Hepatocyte (in vitro differentiated cells): ENCODE data around the gene RXRA. TPM values are rescaled to one million over a fixed set of nuclear protein-coding genes. Genes with fewer than 3 reads are reported as not detected.

Experiments
- DNase-seq: peaks from one replicate; pipeline ENCODE4 v3.0.0-alpha.2; 2016; ENCODE audit warnings: low spot score
- H2AFZ ChIP-seq: fragments of 200-600 bp; sonication (generic); 2 replicates; pipeline ENCODE4 v1.6.0; 2016; ENCODE audit warnings: antibody characterized with exemption, mild to moderate bottlenecking
- H3K27ac ChIP-seq: fragments of 200-600 bp; sonication (generic); 2 replicates; pipeline ENCODE4 v1.5.1; 2016; ENCODE audit warnings: mild to moderate bottlenecking
- H3K27me3 ChIP-seq: fragments of 200-600 bp; sonication (generic); 2 replicates; pipeline ENCODE4 v1.6.1; 2016
- H3K36me3 ChIP-seq: fragments of 200-600 bp; sonication (generic); replicated peaks from 2 replicates; pipeline ENCODE4 v1.5.1; 2016; ENCODE audit warnings: low read depth; ENCODE audit not compliant: insufficient read depth
- H3K4me1 ChIP-seq: fragments of 200-600 bp; sonication (generic); 2 replicates; pipeline ENCODE4 v1.5.1; 2016; ENCODE audit warnings: mild to moderate bottlenecking, moderate library complexity; ENCODE audit not compliant: insufficient read depth
- H3K4me2 ChIP-seq: fragments of 200-600 bp; sonication (generic); 2 replicates; pipeline ENCODE4 v1.6.0; 2016
- H3K4me3 ChIP-seq: fragments of 200-600 bp; sonication (generic); 2 replicates; pipeline ENCODE4 v1.5.1; 2016; ENCODE audit warnings: mild to moderate bottlenecking
- H3K79me2 ChIP-seq: fragments of 200-600 bp; sonication (generic); 2 replicates; pipeline ENCODE4 v1.6.0; 2017; ENCODE audit warnings: mild to moderate bottlenecking
- H3K9me2 ChIP-seq: fragments of 200-600 bp; sonication (generic); replicated peaks from 2 replicates; pipeline ENCODE4 v1.6.0; 2017; ENCODE audit warnings: mild to moderate bottlenecking; ENCODE audit not compliant: insufficient read depth
- H3K9me3 ChIP-seq: fragments of 200-600 bp; sonication (generic); 2 replicates; pipeline ENCODE4 v1.5.1; 2016; ENCODE audit warnings: low read depth, mild to moderate bottlenecking
- H4K20me1 ChIP-seq: fragments of 200-600 bp; sonication (generic); 2 replicates; pipeline ENCODE4 v1.6.0; 2016; ENCODE audit warnings: mild to moderate bottlenecking; ENCODE audit not compliant: insufficient read depth, poor library complexity, severe bottlenecking
- EZH2 ChIP-seq: fragments of 200-600 bp; sonication (generic); IDR thresholded peaks from 2 replicates; pipeline ENCODE4 v1.6.1; 2016; ENCODE audit warnings: antibody characterized with exemption, mild to moderate bottlenecking, borderline replicate concordance
- EZH2phosphoT487 ChIP-seq: fragments of 200-600 bp; sonication (generic); IDR thresholded peaks from one replicate; pipeline ENCODE4 v1.6.1; 2018; ENCODE audit warnings: antibody characterized with exemption, mild to moderate bottlenecking, low read depth, moderate library complexity; ENCODE audit not compliant: unreplicated experiment, severe bottlenecking
- WGBS: methylation state at CpG from one replicate; pipeline ENCODE4 v1.1.6; 2016; ENCODE audit warnings: low lambda C conversion rate; ENCODE audit errors: missing lambda C conversion rate; 5-methylcytosine and 5-hydroxymethylcytosine counted together
- polyA plus RNA-seq: library from polyadenylated mRNA; unstranded; fragments of >200 nt; fragmentation: Nextera tagmentation; extraction: Ambion mirVana; gene quantifications from 2 replicates; pipeline ENCODE4 v1.2.1, GENCODE V29; 2016
- total RNA-seq: library from RNA; depleted of rRNA; stranded (reverse); fragments of >200 nt; gene quantifications from 2 replicates; pipeline ENCODE4 v1.2.3, GENCODE V29; 2014
- TF ChIP-seq, protein P1 (sequence below): fragments of 200-600 bp; sonication (generic); IDR thresholded peaks from 2 replicates; pipeline ENCODE4 v1.5.1; 2016; ENCODE audit warnings: antibody characterized with exemption, mild to moderate bottlenecking; ENCODE audit not compliant: poor library complexity

Gene RXRA
- total and polyA plus RNA-seq, 2 experiments from 2014 or later, result 35.9 to 41.6 TPM

- no peak for DNase-seq
- Histone ChIP-seq H3K27ac (peak overlapping the region; percentile 94), H2AFZ (no peak overlapping the region), H3K4me1 (peaks cover 72% of the 10 kb centered on the region), H3K9me3 (no peaks in the 10 kb centered on the region), H3K4me3 (no peak overlapping the region), H4K20me1 (peaks cover 98% of the 10 kb centered on the region), H3K27me3 (no peaks in the 10 kb centered on the region), H3K9me2 (no peaks in the 10 kb centered on the region), H3K79me2 (peaks cover 100% of the 10 kb centered on the region), H3K36me3 (no peaks in the 10 kb centered on the region), H3K4me2 (peak overlapping the region; percentile 65)
- WGBS, result 94% methylated on average over 6 of the region's 6 CpGs
- TF ChIP-seq, protein P1, sequence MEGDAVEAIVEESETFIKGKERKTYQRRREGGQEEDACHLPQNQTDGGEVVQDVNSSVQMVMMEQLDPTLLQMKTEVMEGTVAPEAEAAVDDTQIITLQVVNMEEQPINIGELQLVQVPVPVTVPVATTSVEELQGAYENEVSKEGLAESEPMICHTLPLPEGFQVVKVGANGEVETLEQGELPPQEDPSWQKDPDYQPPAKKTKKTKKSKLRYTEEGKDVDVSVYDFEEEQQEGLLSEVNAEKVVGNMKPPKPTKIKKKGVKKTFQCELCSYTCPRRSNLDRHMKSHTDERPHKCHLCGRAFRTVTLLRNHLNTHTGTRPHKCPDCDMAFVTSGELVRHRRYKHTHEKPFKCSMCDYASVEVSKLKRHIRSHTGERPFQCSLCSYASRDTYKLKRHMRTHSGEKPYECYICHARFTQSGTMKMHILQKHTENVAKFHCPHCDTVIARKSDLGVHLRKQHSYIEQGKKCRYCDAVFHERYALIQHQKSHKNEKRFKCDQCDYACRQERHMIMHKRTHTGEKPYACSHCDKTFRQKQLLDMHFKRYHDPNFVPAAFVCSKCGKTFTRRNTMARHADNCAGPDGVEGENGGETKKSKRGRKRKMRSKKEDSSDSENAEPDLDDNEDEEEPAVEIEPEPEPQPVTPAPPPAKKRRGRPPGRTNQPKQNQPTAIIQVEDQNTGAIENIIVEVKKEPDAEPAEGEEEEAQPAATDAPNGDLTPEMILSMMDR, result no peak
- TF ChIP-seq EZH2, result no peak
- TF ChIP-seq EZH2phosphoT487, result no peak
Observed at GRCh38 chr9:134383148-134383547, 56.9 kb downstream of the RXRA start.

DNA sequence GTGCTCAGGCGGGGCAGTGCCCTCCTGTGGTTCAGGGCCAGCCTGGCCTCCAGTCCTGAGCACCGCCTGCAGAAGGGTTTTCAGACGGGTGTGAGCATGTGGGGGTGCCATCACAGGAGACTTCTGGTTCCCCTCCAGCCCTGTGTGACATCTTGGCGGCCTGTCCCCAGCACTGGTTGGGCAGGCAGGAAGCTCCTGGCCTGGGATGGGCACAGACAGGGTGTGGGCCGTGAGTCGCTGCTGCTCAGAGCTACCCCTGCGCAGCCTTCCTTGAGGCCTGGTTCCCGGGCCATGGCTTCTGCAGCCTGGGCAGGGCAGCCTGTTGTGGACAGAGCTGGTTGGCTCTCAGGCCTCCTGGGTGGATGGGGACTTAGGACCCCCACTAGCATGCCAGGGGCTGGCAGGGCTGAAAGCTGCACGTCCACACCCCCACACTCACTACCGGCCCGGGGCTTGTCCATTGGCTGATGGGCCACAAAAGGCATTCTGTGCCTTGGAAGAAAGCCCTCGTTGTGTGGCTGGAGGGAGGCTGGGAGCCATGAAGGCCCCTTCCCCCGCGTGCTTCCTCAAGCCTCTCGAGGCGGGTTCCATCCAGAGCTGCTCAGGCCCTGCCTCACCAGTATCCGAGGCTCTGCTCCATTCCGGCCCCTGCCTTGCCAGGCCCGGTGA is 58.7 kb downstream of the RXRA start:
- Histone ChIP-seq H3K27me3 (no peaks in the 10 kb centered on the region), H2AFZ (no peak overlapping the region), H3K4me1 (peaks cover 70% of the 10 kb centered on the region), H3K4me3 (no peak overlapping the region), H3K9me2 (no peaks in the 10 kb centered on the region), H4K20me1 (peaks cover 99% of the 10 kb centered on the region), H3K79me2 (peaks cover 100% of the 10 kb centered on the region), H3K36me3 (no peaks in the 10 kb centered on the region), H3K9me3 (no peaks in the 10 kb centered on the region), H3K4me2 (no peak overlapping the region), H3K27ac (no peak overlapping the region)
- TF ChIP-seq, protein P1, result no peak
- TF ChIP-seq EZH2phosphoT487, result no peak
- TF ChIP-seq EZH2, result no peak
- WGBS, result 90% methylated on average over 19 of the region's 19 CpGs
- DNase-seq, result no peak

- no peaks in the 10 kb centered on the region for H3K27me3 ChIP-seq
- no peak overlapping the region for H3K4me3 ChIP-seq
- no peaks in the 10 kb centered on the region for H3K9me2 ChIP-seq
- H4K20me1 ChIP-seq, result peaks cover 99% of the 10 kb centered on the region
- no peak overlapping the region for H3K4me2 ChIP-seq
- H3K27ac ChIP-seq, result no peak overlapping the region
- WGBS, result 98% methylated on average over 23 of the region's 24 CpGs
- H3K36me3 ChIP-seq, result no peaks in the 10 kb centered on the region
- TF ChIP-seq EZH2, result no peak
- no peak for TF ChIP-seq EZH2phosphoT487
- TF ChIP-seq, protein P1, result no peak
- H2AFZ ChIP-seq, result no peak overlapping the region
- H3K79me2 ChIP-seq, result peaks cover 100% of the 10 kb centered on the region
- H3K4me1 ChIP-seq, result peaks cover 60% of the 10 kb centered on the region
- no peak for DNase-seq
- H3K9me3 ChIP-seq, result no peaks in the 10 kb centered on the region
Observed at GRCh38 chr9:134385915-134386314, 59.7 kb downstream of the RXRA start.
